BJ (cell line): Measurements from ENCODE around the gene CCNJL. TPM values are rescaled to one million over a fixed set of nuclear protein-coding genes. Genes with fewer than 3 reads are reported as not detected.

Experiments
- CTCF ChIA-PET: fragments of 350-600 bp; formaldehyde crosslinking; extraction: SDS; loops from one replicate; lab custom pipeline; 2021; ENCODE audit warnings: antibody characterized with exemption, inconsistent platforms; lab: Yijun Ruan, JAX
- POLR2A ChIA-PET: fragments of 300-600 bp; sonication (Branson Sonifier 250); formaldehyde crosslinking; extraction: SDS; loops from one replicate; lab custom pipeline; 2021; ENCODE audit warnings: antibody characterized with exemption; lab: Charles Lee
- DNase-seq: peaks from one replicate; pipeline ENCODE4 v3.0.0-alpha.2; 2011; ENCODE audit warnings: low read depth
- H3K27me3 ChIP-seq: 2 replicates; pipeline ENCODE4 v1.6.0; 2011; ENCODE audit warnings: low read length; ENCODE audit not compliant: control insufficient read depth, insufficient read depth
- H3K36me3 ChIP-seq: 2 replicates; pipeline ENCODE4 v1.5.1; 2011; ENCODE audit warnings: low read length; ENCODE audit not compliant: control insufficient read depth, insufficient read depth
- H3K4me3 ChIP-seq: 2 replicates; pipeline ENCODE4 v1.5.1; 2011; ENCODE audit warnings: low read depth, mild to moderate bottlenecking, control low read depth, low read length
- polyA plus RNA-seq: library from polyadenylated mRNA; depleted of rRNA; stranded (reverse); fragments of >200 nt; gene quantifications from 2 replicates; pipeline ENCODE4 v1.2.3, GENCODE V29; 2011; rRNA removed
- small RNA-seq: library from RNA; depleted of rRNA; stranded (forward); fragments of <200 nt; gene quantifications from one replicate; pipeline ENCODE3, GENCODE V24; 2012; ENCODE audit warnings: low replicate concordance, low read depth; ENCODE audit not compliant: insufficient read length
- TF ChIP-seq, protein P1 (sequence below): IDR thresholded peaks from 2 replicates; pipeline ENCODE4 v1.5.1; 2011; ENCODE audit warnings: low read depth, mild to moderate bottlenecking, control low read depth, inconsistent platforms, low read length, moderate library complexity; ENCODE audit not compliant: insufficient read depth

Gene CCNJL
- polyA plus RNA-seq, 1 experiment, result 0.71 TPM

- Histone ChIP-seq H3K4me3 (no peak overlapping the region), H3K27me3 (peaks cover 2% of the 10 kb centered on the region; the same call in 1 of the 2 replicates), H3K36me3 (no peaks in the 10 kb centered on the region)
- TF ChIP-seq, protein P1, sequence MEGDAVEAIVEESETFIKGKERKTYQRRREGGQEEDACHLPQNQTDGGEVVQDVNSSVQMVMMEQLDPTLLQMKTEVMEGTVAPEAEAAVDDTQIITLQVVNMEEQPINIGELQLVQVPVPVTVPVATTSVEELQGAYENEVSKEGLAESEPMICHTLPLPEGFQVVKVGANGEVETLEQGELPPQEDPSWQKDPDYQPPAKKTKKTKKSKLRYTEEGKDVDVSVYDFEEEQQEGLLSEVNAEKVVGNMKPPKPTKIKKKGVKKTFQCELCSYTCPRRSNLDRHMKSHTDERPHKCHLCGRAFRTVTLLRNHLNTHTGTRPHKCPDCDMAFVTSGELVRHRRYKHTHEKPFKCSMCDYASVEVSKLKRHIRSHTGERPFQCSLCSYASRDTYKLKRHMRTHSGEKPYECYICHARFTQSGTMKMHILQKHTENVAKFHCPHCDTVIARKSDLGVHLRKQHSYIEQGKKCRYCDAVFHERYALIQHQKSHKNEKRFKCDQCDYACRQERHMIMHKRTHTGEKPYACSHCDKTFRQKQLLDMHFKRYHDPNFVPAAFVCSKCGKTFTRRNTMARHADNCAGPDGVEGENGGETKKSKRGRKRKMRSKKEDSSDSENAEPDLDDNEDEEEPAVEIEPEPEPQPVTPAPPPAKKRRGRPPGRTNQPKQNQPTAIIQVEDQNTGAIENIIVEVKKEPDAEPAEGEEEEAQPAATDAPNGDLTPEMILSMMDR, result no peak
- DNase-seq, result no peak
- ChIA-PET POLR2A (no interaction called here), CTCF (interaction anchor here (0.9 kb wide), 1 partner anchor 136 kb away, joined by 3 read pairs; no protein-coding TSS in a partner anchor)
Observed at GRCh38 chr5:160209917-160210316, 102.4 kb downstream of the CCNJL start.

DNA sequence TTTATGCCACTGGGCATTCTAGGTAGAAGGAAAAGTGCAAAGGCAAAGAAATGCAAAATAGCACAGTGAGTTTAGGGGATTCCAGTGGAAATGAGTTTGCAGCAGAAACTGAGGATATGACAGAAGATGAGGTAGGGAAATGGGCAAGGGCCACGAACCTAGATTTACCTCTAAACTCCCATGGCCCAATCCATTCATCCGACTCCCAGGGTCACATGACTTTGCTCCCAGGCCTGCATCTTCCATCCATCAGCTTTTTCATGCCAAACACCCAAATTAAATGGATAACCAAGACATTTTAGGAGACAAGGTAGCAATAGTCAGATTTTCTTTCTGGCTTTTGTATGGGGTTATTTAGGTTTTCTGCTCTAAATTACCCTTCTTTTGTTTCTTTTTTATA is 105.3 kb downstream of the CCNJL start:
- no peak for DNase-seq
- TF ChIP-seq, protein P1, result no peak
- H3K4me3 ChIP-seq, result no peak overlapping the region
- ChIA-PET CTCF (interaction anchor here (1.3 to 1.7 kb wide), 2 partner anchors 30 to 138 kb away, joined by 3 to 4 read pairs; no protein-coding TSS in a partner anchor), POLR2A (no interaction called here)
- H3K27me3 ChIP-seq, result peaks cover 2% of the 10 kb centered on the region; the same call in 1 of the 2 replicates
- H3K36me3 ChIP-seq, result no peaks in the 10 kb centered on the region

Small RNAs within 50 kb of the gene (small RNA-seq; reads per million reads assigned to genes)
- not detected for gene AC112191.3

Other genes starting within 250 kb of the CCNJL start
- gene PWWP2A, start 193.1 kb downstream of the CCNJL start, polyA plus RNA-seq, result 8.7 and 10.6 TPM in 2 replicates
- gene FABP6, start 83.1 kb downstream of the CCNJL start, polyA plus RNA-seq, result not detected in 2 replicates
- 0.69 and 0.98 TPM in 2 replicates for gene C1QTNF2, start 58.1 kb upstream of the CCNJL start, polyA plus RNA-seq
- 1.6 and 2.9 TPM in 2 replicates for gene FAM200C, start 87.5 kb upstream of the CCNJL start, polyA plus RNA-seq
- 12.5 and 28.2 TPM in 2 replicates for gene SLU7, start 106.5 kb upstream of the CCNJL start, polyA plus RNA-seq
- gene PTTG1, start 109.3 kb upstream of the CCNJL start, polyA plus RNA-seq, result 59.3 and 109 TPM in 2 replicates